ENCODE results near the gene CENPN.

The CENPN gene

DNA sequence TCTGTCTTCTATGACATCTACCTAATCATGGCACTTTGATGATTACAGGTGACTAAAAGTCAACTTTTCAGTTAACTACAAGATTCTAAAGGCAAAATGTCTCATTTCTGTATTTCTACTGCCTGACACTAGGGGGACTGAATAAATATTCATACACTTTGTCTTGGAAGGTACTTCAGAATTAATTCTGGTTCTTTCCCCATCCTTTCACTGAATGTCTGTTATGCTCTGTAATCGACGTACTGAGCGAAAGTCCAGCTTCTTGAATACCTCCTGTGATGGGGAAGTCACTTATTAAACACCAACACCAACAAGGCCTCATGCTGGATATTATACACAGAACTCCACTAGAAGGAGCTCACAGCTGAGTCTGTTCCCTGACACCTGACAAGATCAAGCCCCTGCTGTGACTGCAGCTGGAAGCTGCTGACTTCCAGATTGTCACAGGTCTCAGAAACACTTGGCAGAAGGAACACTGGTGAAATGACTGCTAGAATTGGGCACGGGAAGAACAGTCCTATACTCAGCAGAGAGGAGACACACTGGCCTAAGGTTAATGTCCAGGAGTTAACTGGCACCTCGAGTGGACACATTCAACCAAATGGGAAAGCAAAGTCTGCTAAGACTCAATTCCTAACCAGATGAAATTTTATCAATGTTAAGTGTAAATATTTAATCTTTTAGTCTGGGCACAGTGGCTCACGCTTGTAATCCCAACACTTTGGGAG lies 32.2 kb upstream of the CENPN start:
- H3K36me3 ChIP-seq (ENCODE audit: control insufficient read depth, insufficient read depth, low read length), result no peaks in the 10 kb centered on the region
- H3K4me3 ChIP-seq (ENCODE audit: insufficient read depth, low read depth, low read length), result no peak overlapping the region
- H3K9me3 ChIP-seq (ENCODE audit: control insufficient read depth, low read length), result no peaks in the 10 kb centered on the region
- 91 to 93% methylated on average over 6 of the region's 6 CpGs for WGBS, 2 experiments
- H3K27ac ChIP-seq (ENCODE audit: insufficient read depth, low read depth, low read length, poor library complexity, severe bottlenecking), result no peak overlapping the region
- no peaks in the 10 kb centered on the region for H3K4me1 ChIP-seq (ENCODE audit: control insufficient read depth, insufficient read depth, low read length)
- no peaks in the 10 kb centered on the region for H3K27me3 ChIP-seq (ENCODE audit: control insufficient read depth, insufficient read depth, low read length, poor library complexity, severe bottlenecking)

DNA sequence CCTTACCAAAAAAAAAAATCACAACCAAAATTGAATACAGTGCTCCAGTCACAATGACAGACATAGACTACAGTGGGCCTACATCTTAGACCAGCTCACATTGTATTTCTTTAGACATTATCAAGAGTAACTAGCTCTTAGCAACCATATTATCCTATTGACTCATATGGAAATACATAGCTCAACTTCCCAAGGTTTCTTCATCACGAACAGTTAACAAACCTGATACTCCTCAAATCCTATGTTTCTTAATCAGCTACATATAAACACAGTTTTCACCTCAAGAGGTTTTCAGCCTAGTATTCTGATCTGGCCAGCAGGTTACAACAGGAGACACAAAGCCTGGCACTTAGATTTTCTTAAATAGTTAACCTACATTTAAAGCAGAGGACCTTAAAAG lies 30.1 kb upstream of the CENPN start:
- Histone ChIP-seq H3K27ac (ENCODE audit: insufficient read depth, low read depth, low read length, poor library complexity, severe bottlenecking) (no peak overlapping the region), H3K36me3 (ENCODE audit: control insufficient read depth, insufficient read depth, low read length) (no peaks in the 10 kb centered on the region)

DNA sequence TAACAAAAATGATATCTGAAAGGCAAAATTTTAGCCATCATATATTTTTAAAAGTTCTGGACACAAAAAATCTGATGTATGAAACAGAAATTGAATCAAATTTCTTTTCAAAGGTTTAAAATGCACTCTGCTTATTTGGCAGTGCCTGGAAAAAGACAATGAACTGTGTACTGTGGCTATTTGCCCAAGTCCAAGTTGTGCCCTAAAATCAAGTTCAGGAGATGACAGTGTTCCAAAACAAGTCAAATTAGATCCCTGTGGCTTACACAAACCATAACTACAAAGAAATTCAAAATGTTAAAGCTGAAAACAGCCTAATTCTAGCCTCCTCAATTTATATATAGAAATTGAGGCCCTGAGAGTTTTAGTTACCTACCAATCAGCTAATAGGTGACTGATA lies 25.9 kb upstream of the CENPN start:
- Histone ChIP-seq H3K27me3 (ENCODE audit: control insufficient read depth, insufficient read depth, low read length, poor library complexity, severe bottlenecking) (no peaks in the 10 kb centered on the region), H3K36me3 (ENCODE audit: control insufficient read depth, insufficient read depth, low read length) (no peaks in the 10 kb centered on the region), H3K4me1 (ENCODE audit: control insufficient read depth, insufficient read depth, low read length) (no peaks in the 10 kb centered on the region), H3K4me3 (ENCODE audit: insufficient read depth, low read depth, low read length) (no peak overlapping the region), H3K9me3 (ENCODE audit: control insufficient read depth, low read length) (no peaks in the 10 kb centered on the region), H3K27ac (ENCODE audit: insufficient read depth, low read depth, low read length, poor library complexity, severe bottlenecking) (no peak overlapping the region)

More for the DNA sequence above, 30.1 kb upstream of the CENPN start:
- Histone ChIP-seq H3K4me1 (ENCODE audit: control insufficient read depth, insufficient read depth, low read length) (no peaks in the 10 kb centered on the region), H3K4me3 (ENCODE audit: insufficient read depth, low read depth, low read length) (no peak overlapping the region), H3K27me3 (ENCODE audit: control insufficient read depth, insufficient read depth, low read length, poor library complexity, severe bottlenecking) (no peaks in the 10 kb centered on the region), H3K9me3 (ENCODE audit: control insufficient read depth, low read length) (no peaks in the 10 kb centered on the region)
- 96 to 97% methylated on average over 1 of the region's 1 CpG for WGBS, 2 experiments

DNA sequence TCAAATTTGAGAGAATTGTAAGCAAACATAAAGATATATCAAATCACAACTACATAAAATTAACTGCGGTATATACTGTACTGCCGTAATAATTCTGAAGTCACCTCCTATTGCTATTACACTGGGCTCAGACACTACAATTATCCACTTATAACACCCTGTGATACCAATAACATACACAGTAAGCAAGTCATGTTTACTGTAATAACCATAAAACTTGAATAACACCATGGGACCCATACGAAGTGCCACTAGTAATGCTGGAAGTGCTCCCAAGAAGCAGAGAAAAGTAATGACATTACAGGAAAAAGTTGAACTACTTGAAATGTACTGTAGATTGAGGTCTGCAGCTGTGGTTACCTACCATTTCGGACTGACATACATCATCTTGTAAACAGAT lies 24.4 kb upstream of the CENPN start:
- 72% methylated on average over 4 of the region's 4 CpGs for WGBS, 2 experiments

DNA sequence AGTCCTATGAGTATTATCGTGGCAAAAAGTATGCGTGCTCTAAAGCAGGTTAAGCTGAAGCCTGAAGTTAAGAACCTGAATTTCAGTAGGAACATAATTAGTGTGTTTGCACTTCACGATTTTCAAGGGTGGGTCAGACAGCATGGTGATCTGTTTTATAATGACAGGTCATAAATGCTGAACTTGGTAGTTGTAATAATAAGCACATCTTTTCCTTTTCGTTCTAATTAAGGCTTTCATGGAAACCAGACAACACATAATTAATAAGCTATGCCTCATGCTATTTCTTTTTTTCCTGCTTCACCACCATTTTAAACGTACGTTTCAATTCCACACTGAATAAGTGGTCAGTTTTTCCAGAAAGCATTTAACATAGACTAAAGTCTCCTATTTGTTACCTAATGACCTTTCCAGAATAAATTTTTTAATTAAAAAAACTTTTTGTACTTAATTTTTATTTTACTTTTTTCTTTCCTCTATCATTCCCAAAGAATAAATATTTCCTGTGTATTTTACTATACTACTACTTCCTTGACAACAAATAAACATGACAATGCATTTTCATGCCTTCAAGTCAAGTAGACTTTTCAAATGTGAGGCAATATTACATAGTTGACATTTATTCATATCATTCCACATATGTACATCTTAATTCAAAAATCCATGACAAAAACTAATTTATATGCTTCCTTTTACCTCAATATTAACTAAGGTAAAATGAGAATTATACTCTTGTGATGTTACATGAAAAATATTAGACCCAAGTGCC lies 22.7 kb upstream of the CENPN start:
- WGBS, 2 experiments, result 91 to 98% methylated on average over 6 of the region's 6 CpGs
- Histone ChIP-seq H3K36me3 (ENCODE audit: control insufficient read depth, insufficient read depth, low read length) (no peaks in the 10 kb centered on the region), H3K27ac (ENCODE audit: insufficient read depth, low read depth, low read length, poor library complexity, severe bottlenecking) (no peak overlapping the region), H3K4me3 (ENCODE audit: insufficient read depth, low read depth, low read length) (no peak overlapping the region), H3K9me3 (ENCODE audit: control insufficient read depth, low read length) (no peaks in the 10 kb centered on the region), H3K27me3 (ENCODE audit: control insufficient read depth, insufficient read depth, low read length, poor library complexity, severe bottlenecking) (no peaks in the 10 kb centered on the region), H3K4me1 (ENCODE audit: control insufficient read depth, insufficient read depth, low read length) (no peaks in the 10 kb centered on the region)

More for the DNA sequence above, 24.4 kb upstream of the CENPN start:
- Histone ChIP-seq H3K4me3 (ENCODE audit: insufficient read depth, low read depth, low read length) (no peak overlapping the region), H3K27ac (ENCODE audit: insufficient read depth, low read depth, low read length, poor library complexity, severe bottlenecking) (no peak overlapping the region), H3K9me3 (ENCODE audit: control insufficient read depth, low read length) (no peaks in the 10 kb centered on the region), H3K36me3 (ENCODE audit: control insufficient read depth, insufficient read depth, low read length) (no peaks in the 10 kb centered on the region), H3K27me3 (ENCODE audit: control insufficient read depth, insufficient read depth, low read length, poor library complexity, severe bottlenecking) (no peaks in the 10 kb centered on the region), H3K4me1 (ENCODE audit: control insufficient read depth, insufficient read depth, low read length) (no peaks in the 10 kb centered on the region)

DNA sequence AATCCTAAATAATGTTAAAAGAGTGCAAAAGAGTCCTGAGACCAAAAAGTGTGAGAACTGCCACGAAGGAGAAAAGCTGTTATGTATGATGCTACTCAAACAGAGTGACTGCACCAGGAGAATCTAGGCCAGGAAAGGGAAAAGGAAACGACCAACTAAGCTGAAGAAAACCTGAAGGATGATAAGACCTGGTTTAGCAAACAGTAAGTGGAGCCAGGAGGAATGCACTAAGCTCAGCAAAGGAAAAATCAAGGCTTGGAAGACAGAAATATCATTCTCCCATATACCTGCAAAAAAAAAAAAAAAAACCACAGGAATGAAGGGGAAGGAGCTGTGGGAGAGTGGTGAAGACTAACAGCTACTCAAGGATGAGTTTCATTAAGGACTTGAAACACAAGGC lies 21.4 kb upstream of the CENPN start:
- Histone ChIP-seq H3K4me1 (ENCODE audit: control insufficient read depth, insufficient read depth, low read length) (no peaks in the 10 kb centered on the region), H3K4me3 (ENCODE audit: insufficient read depth, low read depth, low read length) (no peak overlapping the region), H3K27ac (ENCODE audit: insufficient read depth, low read depth, low read length, poor library complexity, severe bottlenecking) (no peak overlapping the region), H3K27me3 (ENCODE audit: control insufficient read depth, insufficient read depth, low read length, poor library complexity, severe bottlenecking) (no peaks in the 10 kb centered on the region), H3K36me3 (ENCODE audit: control insufficient read depth, insufficient read depth, low read length) (no peaks in the 10 kb centered on the region), H3K9me3 (ENCODE audit: control insufficient read depth, low read length) (no peaks in the 10 kb centered on the region)
- WGBS, 2 experiments, result 73 to 74% methylated on average over 2 of the region's 2 CpGs

DNA sequence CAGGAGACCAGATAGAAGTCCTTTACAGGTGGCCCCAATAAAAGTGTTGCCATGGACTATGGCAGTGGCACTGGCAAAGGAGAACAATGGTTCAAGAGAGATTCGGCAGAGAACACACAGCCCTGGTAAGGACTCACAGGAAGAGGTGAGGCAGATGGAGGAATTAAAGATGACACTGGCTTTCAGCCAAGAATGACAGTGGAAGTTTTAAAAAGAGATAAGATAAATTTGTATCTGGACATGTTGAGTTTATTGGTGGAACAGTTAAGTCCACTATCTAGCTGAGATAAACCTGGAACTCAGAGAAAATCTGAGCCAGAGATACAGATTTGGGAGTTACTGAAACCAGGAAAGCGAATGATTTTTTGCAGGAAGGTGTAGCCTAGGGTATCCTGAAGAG lies 20.5 kb upstream of the CENPN start:
- Histone ChIP-seq H3K9me3 (ENCODE audit: control insufficient read depth, low read length) (no peaks in the 10 kb centered on the region), H3K27me3 (ENCODE audit: control insufficient read depth, insufficient read depth, low read length, poor library complexity, severe bottlenecking) (no peaks in the 10 kb centered on the region), H3K4me3 (ENCODE audit: insufficient read depth, low read depth, low read length) (no peak overlapping the region), H3K27ac (ENCODE audit: insufficient read depth, low read depth, low read length, poor library complexity, severe bottlenecking) (no peak overlapping the region), H3K36me3 (ENCODE audit: control insufficient read depth, insufficient read depth, low read length) (no peaks in the 10 kb centered on the region), H3K4me1 (ENCODE audit: control insufficient read depth, insufficient read depth, low read length) (no peaks in the 10 kb centered on the region)
- 86 to 91% methylated on average over 2 of the region's 2 CpGs for WGBS, 2 experiments

DNA sequence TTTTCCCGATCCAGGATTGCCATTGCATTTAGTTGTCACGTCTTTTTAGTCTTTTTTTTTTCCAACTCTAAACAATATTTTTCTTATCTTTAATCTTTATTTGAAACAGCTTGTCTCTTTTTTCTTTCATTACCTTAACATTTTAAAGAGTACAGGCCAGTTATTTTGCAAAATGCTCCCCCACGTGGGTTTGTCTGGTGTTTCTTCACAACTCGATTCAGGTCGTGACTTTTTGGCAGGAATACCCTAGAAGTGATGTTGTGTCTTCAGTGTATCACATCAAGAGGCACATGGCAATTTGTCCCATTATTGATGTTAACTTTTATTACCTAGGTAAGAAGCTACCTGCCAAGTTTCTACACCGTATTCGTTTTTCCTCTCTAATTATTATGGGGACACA lies 18.3 kb upstream of the CENPN start:
- H3K9me3 ChIP-seq (ENCODE audit: control insufficient read depth, low read length), result no peaks in the 10 kb centered on the region
- no peaks in the 10 kb centered on the region for H3K36me3 ChIP-seq (ENCODE audit: control insufficient read depth, insufficient read depth, low read length)
- no peak overlapping the region for H3K4me3 ChIP-seq (ENCODE audit: insufficient read depth, low read depth, low read length)
- no peaks in the 10 kb centered on the region for H3K27me3 ChIP-seq (ENCODE audit: control insufficient read depth, insufficient read depth, low read length, poor library complexity, severe bottlenecking)
- WGBS, 2 experiments, result 75 to 77% methylated on average over 7 of the region's 7 CpGs
- no peak overlapping the region for H3K27ac ChIP-seq (ENCODE audit: insufficient read depth, low read depth, low read length, poor library complexity, severe bottlenecking)
- H3K4me1 ChIP-seq (ENCODE audit: control insufficient read depth, insufficient read depth, low read length), result no peaks in the 10 kb centered on the region

DNA sequence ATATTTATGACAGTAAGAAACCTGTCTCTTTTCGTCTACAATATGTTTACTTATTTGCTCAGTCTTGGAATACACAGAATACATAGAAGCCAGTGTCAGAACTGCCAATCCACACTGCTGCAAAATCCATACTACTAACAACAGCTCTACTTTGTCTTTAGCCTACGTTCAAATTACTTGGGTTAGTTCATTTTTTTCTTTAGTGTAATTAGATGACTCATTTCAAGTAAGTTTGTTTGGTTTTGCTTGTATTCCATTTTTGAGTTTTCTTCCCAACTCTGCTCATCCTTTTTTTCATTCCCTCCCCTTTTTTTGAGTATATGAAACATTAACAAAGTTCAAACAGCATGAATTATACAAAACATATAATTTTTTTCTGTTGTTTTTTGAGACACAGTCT lies 17.2 kb upstream of the CENPN start:
- no peaks in the 10 kb centered on the region for H3K9me3 ChIP-seq (ENCODE audit: control insufficient read depth, low read length)
- no peak overlapping the region for H3K27ac ChIP-seq (ENCODE audit: insufficient read depth, low read depth, low read length, poor library complexity, severe bottlenecking)
- WGBS, 2 experiments, result 93 to 100% methylated on average over 1 of the region's 2 CpGs
- H3K36me3 ChIP-seq (ENCODE audit: control insufficient read depth, insufficient read depth, low read length), result no peaks in the 10 kb centered on the region
- H3K27me3 ChIP-seq (ENCODE audit: control insufficient read depth, insufficient read depth, low read length, poor library complexity, severe bottlenecking), result no peaks in the 10 kb centered on the region
- no peaks in the 10 kb centered on the region for H3K4me1 ChIP-seq (ENCODE audit: control insufficient read depth, insufficient read depth, low read length)
- H3K4me3 ChIP-seq (ENCODE audit: insufficient read depth, low read depth, low read length), result no peak overlapping the region

DNA sequence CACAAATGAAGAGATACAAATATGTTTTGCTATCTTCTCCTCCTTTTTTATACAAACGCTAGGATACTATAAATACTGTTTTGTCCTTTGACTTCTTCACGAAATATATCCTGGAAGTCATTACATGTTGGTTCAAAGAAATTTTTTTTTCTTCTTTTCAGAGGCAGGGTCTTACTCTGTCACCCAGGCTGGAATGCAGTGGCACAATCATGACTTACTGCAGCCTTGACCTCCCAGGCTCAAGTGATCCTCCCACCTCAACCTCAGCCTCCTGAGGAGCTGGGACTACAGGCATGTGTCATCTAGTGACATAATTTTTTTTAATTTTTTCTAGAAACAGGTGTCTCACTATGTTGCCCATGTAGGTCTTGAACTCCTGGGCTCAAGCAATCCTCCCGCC lies 16.4 kb upstream of the CENPN start:
- H3K27me3 ChIP-seq (ENCODE audit: control insufficient read depth, insufficient read depth, low read length, poor library complexity, severe bottlenecking), result no peaks in the 10 kb centered on the region
- no peak overlapping the region for H3K4me3 ChIP-seq (ENCODE audit: insufficient read depth, low read depth, low read length)
- no peak overlapping the region for H3K27ac ChIP-seq (ENCODE audit: insufficient read depth, low read depth, low read length, poor library complexity, severe bottlenecking)
- no peaks in the 10 kb centered on the region for H3K4me1 ChIP-seq (ENCODE audit: control insufficient read depth, insufficient read depth, low read length)
- WGBS, 2 experiments, result 88 to 92% methylated on average over 3 of the region's 3 CpGs
- no peaks in the 10 kb centered on the region for H3K36me3 ChIP-seq (ENCODE audit: control insufficient read depth, insufficient read depth, low read length)
- H3K9me3 ChIP-seq (ENCODE audit: control insufficient read depth, low read length), result no peaks in the 10 kb centered on the region

Measured in ectodermal cell (in vitro differentiated cells).